Ovary (tissue), 9 donors: Measurements from ENCODE around the gene ZNF341. TPM values are rescaled to one million over a fixed set of nuclear protein-coding genes. Genes with fewer than 3 reads are reported as not detected.

Source experiments
- DNase-seq, 5 donors: peaks; one replicate each; pipeline ENCODE4 v3.0.0-alpha.2; 2019 to 2020
- H3K27ac ChIP-seq, 2 donors: fragments of 200-600 bp; one replicate each; pipeline versions ENCODE4 v1.5.1 to v1.8.0; 2019 to 2022
- H3K27me3 ChIP-seq: fragments of 200-600 bp; one replicate; pipeline ENCODE4 v1.8.0; 2022
- H3K36me3 ChIP-seq: fragments of 200-600 bp; sonication (generic); one replicate; pipeline ENCODE4 v1.5.1; 2019
- H3K4me1 ChIP-seq: one replicate; pipeline ENCODE4 v1.8.1; 2013; ENCODE audit warnings: mild to moderate bottlenecking, moderate library complexity; ENCODE audit not compliant: insufficient read depth
- H3K4me3 ChIP-seq: fragments of 200-600 bp; sonication (generic); one replicate; pipeline ENCODE4 v1.5.1; 2017
- H3K9me3 ChIP-seq, 2 donors: fragments of 200-600 bp in 1 of 2; sonication (generic) in 1 of 2; one replicate each; pipeline versions ENCODE4 v1.5.1 to v1.8.1; 2013 to 2019; ENCODE audit warnings: mild to moderate bottlenecking in 1 of 2, moderate library complexity in 1 of 2
- EP300 ChIP-seq: sonication (generic); formaldehyde crosslinking; IDR thresholded peaks from one replicate; pipeline ENCODE4 v1.6.1; 2017; ENCODE audit warnings: antibody characterized with exemption
- POLR2A ChIP-seq: fragments of 450-650 bp; IDR thresholded peaks from one replicate; pipeline ENCODE4 v1.6.1; 2017; ENCODE audit warnings: antibody characterized with exemption, mild to moderate bottlenecking, moderate library complexity
- whole genome bisulfite sequencing, 3 donors: extraction: QIAGEN DNeasy Blood & Tissue Kit in 1 of 3; methylation state at CpG; one replicate each; pipeline versions ENCODE4 v1.1.5 to v1.1.7; 2013 to 2017; 5-methylcytosine and 5-hydroxymethylcytosine counted together
- intact Hi-C, 4 donors: fragments of 100-400 bp; cut with DNase I; formaldehyde crosslinking; loops; one replicate each; pipeline versions ENCODE4 v1.11.0 to v1.15.1; 2022 to 2023
- polyA plus RNA-seq, 2 donors: library from polyadenylated mRNA; stranded (reverse); fragments of 200-250 nt in 1 of 2; fragments of 350-450 nt in 1 of 2; fragmentation: Illumina TruSeq in 1 of 2; extraction: RNeasy Lipid Tissue Mini Kit (QIAGEN cat#74804) in 1 of 2; gene quantifications; one replicate each; pipeline ENCODE4 v1.2.3, GENCODE V29; 2013 to 2014
- total RNA-seq, 7 donors: library from RNA; depleted of rRNA in 2 of 7; stranded (reverse); fragments of >200 nt in 2 of 7; fragmentation: NEBNext Ultra II Directional in 3 of 7; extraction: Animal tissue kit (Norgen Biotek cat#: 25700) in 3 of 7; gene quantifications; one replicate each; pipeline versions ENCODE4 v1.1.0 to v1.2.4, GENCODE V29; 2016 to 2023
- TF ChIP-seq, protein P1 (sequence below), 3 donors: fragments of 450-650 bp in 2 of 3; fragments of 200-600 bp in 1 of 3; IDR thresholded peaks; one replicate each; pipeline versions ENCODE4 v1.5.1 to v1.8.0; 2016 to 2022; ENCODE audit warnings: antibody characterized with exemption in 3 of 3, mild to moderate bottlenecking in 1 of 3
- donor health status: DM: no; HTN: no; CAD: no; lungs with moderate emphysema.
- donor health status: DM: no; HTN: no; CAD: no.
- donor health status: Bipolar disorder and iron deficiency.
- donor health status: DM: yes; HTN: yes; CAD: no.
- donor health status: DM: no; HTN: no; CAD: no.
- donor health status: DM: yes; HTN: yes; CAD: no.

Gene ZNF341
- total and polyA plus RNA-seq, 9 donors, result 1.2 to 3.8 (median 1.6) TPM

DNA sequence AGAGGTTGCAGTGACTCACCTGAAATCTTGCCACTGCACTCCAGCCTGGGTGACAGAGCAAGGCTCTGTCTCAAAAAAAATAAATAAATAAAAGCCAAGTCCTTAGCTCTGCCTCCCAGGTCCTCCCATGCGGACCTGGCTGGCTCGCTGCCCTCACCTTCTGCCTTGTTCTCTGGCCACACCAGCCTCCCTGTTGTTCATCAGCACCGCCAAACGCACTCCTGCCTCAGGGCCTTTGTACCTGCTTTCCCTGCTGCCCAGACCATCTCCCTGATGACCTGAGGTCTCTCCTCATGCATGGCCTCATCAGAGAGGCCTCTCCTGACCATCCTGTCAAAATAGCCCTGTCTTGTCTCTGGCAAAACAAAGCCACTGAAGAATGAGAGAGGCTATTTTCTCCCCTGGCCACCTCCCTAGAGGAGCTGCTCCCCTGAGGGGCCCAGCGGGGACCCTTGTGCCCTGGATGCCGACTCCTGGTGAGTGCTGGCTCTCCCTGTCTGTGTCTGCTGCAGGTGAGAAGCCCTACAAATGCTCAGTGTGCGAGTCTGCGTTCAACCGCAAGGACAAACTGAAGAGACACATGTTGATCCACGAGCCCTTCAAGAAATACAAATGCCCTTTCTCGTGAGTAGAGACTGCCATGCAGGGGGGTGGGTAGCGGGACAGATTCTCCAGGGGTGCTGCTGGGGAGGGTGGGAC is 56.7 kb downstream of the ZNF341 start:
- intact Hi-C loops, result no loop called here
- 92 to 94% (median 92%) methylated on average over 12 of the region's 12 CpGs for WGBS, 3 donors
- H3K4me3 ChIP-seq, result no peak overlapping the region
- no peak overlapping the region for H3K27ac ChIP-seq
- H3K27me3 ChIP-seq, result no peaks in the 10 kb centered on the region
- no peaks in the 10 kb centered on the region for H3K36me3 ChIP-seq
- no peaks in the 10 kb centered on the region for H3K4me1 ChIP-seq
- no peaks in the 10 kb centered on the region for H3K9me3 ChIP-seq
- no peak for TF ChIP-seq EP300
- TF ChIP-seq, protein P1, sequence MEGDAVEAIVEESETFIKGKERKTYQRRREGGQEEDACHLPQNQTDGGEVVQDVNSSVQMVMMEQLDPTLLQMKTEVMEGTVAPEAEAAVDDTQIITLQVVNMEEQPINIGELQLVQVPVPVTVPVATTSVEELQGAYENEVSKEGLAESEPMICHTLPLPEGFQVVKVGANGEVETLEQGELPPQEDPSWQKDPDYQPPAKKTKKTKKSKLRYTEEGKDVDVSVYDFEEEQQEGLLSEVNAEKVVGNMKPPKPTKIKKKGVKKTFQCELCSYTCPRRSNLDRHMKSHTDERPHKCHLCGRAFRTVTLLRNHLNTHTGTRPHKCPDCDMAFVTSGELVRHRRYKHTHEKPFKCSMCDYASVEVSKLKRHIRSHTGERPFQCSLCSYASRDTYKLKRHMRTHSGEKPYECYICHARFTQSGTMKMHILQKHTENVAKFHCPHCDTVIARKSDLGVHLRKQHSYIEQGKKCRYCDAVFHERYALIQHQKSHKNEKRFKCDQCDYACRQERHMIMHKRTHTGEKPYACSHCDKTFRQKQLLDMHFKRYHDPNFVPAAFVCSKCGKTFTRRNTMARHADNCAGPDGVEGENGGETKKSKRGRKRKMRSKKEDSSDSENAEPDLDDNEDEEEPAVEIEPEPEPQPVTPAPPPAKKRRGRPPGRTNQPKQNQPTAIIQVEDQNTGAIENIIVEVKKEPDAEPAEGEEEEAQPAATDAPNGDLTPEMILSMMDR (IDR thresholded peaks at IDR 0.05), result no peak
- TF ChIP-seq POLR2A, result no peak
- DNase-seq, result no peak

DNA sequence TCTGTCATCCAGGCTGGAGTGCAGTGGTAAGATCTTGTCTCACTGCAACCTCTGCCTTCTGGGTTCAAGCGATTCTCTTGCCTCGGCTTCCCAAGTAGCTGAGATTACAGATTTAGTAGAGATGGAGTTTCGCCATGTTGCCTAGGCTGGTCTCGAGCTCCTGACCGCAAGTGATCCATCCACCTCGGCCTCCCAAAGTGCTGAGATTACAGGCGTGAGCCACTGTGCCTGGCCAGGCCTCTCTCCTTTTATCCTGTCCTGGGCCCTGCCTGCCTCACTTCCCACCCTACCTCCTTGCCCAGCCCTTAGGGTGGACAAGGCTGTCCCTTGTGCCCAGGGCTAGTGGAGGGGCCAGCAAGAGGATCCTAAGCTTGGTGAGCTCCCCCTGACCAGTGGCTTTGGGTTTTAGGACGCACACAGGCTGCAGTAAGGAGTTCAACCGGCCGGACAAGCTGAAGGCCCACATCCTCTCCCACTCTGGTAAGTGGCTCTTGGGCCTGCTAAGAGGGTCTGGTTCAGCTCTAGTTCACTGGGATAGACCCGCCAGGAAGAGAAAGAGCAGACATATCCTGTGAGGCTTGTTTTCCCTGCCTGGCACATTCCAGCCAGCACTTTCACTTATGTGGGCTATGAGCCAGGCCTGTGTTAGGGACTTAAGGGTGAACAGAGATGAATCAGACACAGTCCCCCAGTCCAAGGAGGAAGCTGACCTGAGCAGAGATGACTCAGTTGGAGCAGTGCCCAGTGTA is 57.5 kb downstream of the ZNF341 start:
- WGBS, 3 donors, result 75 to 80% (median 79%) methylated on average over 11 of the region's 11 CpGs
- no peak for TF ChIP-seq POLR2A
- TF ChIP-seq, protein P1 (IDR thresholded peaks at IDR 0.05), result no peak
- TF ChIP-seq EP300, result no peak
- no peaks in the 10 kb centered on the region for H3K4me1 ChIP-seq
- no peak overlapping the region for H3K27ac ChIP-seq
- H3K36me3 ChIP-seq, result no peaks in the 10 kb centered on the region
- no peak overlapping the region for H3K4me3 ChIP-seq
- H3K9me3 ChIP-seq, result no peaks in the 10 kb centered on the region
- H3K27me3 ChIP-seq, result no peaks in the 10 kb centered on the region
- peak in 2 of 5 donors; percentile 22 to 28 for DNase-seq
- intact Hi-C loops, result no loop called here

DNA sequence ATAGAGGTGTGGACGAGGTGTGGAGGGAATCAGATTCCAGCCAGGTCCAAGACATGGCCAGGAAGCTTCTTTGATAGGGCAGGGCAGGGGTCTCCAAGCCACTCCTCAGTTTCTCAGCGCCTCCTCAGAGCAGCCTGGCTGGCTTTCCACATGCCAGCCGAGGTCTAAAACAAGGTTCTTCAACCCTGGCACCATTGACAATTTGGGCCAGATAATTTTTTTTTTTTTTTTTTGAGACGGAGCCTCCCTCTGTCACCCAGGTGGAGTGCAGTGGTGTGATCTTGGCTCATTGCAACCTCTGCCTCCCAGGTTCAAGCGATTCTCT is 58.0 kb downstream of the ZNF341 start:
- 69 to 78% (median 71%) methylated on average over 5 of the region's 5 CpGs for WGBS, 3 donors
- Histone ChIP-seq H3K27me3 (no peaks in the 10 kb centered on the region), H3K27ac (no peak overlapping the region), H3K9me3 (no peaks in the 10 kb centered on the region), H3K36me3 (no peaks in the 10 kb centered on the region), H3K4me1 (no peaks in the 10 kb centered on the region), H3K4me3 (no peak overlapping the region)
- no peak for DNase-seq
- TF ChIP-seq, protein P1 (IDR thresholded peaks at IDR 0.05), result no peak
- no peak for TF ChIP-seq EP300
- no peak for TF ChIP-seq POLR2A
- intact Hi-C loops, result no loop called here

DNA sequence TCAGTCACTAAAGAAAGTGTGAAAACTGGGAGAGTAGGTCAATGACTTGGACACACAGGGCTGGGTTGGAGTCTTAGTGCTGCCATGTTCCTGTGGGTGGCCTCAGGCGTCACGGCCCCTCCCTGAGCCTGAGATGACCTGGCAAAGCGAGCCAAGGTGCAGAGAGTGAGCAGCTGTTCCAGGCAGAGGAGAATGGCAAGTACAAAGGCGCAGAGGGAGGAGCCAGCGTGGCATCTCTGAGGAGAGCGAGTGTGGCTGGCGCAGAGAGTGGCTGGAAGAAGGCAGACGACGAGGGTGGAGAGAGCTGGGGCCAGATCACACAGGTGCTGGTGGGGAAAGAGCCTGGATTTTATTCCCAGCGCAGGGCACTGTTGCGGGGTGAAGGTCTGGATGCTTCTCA is 58.8 kb downstream of the ZNF341 start:
- Histone ChIP-seq H3K36me3 (no peaks in the 10 kb centered on the region), H3K27me3 (no peaks in the 10 kb centered on the region), H3K4me3 (no peak overlapping the region), H3K4me1 (no peaks in the 10 kb centered on the region), H3K27ac (no peak overlapping the region), H3K9me3 (no peaks in the 10 kb centered on the region)
- intact Hi-C loops, result no loop called here
- no peak for DNase-seq
- no peak for TF ChIP-seq POLR2A
- TF ChIP-seq EP300, result no peak
- TF ChIP-seq, protein P1 (IDR thresholded peaks at IDR 0.05), result no peak
- 83 to 90% (median 84%) methylated on average over 11 of the region's 11 CpGs for WGBS, 3 donors
